HCT116 (cell line): Measurements from ENCODE around the gene RFX2. TPM values are rescaled to one million over a fixed set of nuclear protein-coding genes. Genes with fewer than 3 reads are reported as not detected.

ENCODE experiments used
- ATAC-seq: fragments of 200-7000 bp; cut with Tn5 transposase; 2 replicates; pipeline ENCODE4 v1.9.1; 2020; ENCODE audit warnings: mild to moderate bottlenecking, moderate library complexity
- BruUV-seq: library from RNA; stranded (reverse); fragments of 400-500 nt; replicated peaks from 2 replicates; lab custom pipeline; 2021; lab: Mats Ljungman, UMichigan
- CTCF ChIA-PET: fragments of 300-600 bp; sonication (Branson Sonifier 250); formaldehyde crosslinking; loops from one replicate; lab custom pipeline; 2021; ENCODE audit warnings: antibody characterized with exemption; lab: Charles Lee
- POLR2A ChIA-PET: fragments of 300-600, 350-600 bp; sonication (Branson Sonifier 250); formaldehyde crosslinking; loops from one replicate; lab custom pipeline; 2021; ENCODE audit warnings: antibody characterized with exemption; lab: Charles Lee
- RAD21 ChIA-PET, 2 experiments: fragments of 300-600 bp; sonication (Branson Sonifier 250); formaldehyde crosslinking; loops; one replicate each; lab custom pipeline; 2023; ENCODE audit warnings: low total read pairs in 2 of 2; ENCODE audit not compliant: uncharacterized antibody in 2 of 2, unreplicated experiment in 2 of 2, low non-redundant PET in 1 of 2; lab: Charles Lee
- DNase-seq: peaks from one replicate; pipeline ENCODE4 v3.0.0-alpha.2; 2010; ENCODE audit warnings: low read depth, low spot score
- H2AFZ ChIP-seq: fragments of 200-600 bp; shearing (Covaris generic), sonication (generic); 2 replicates; pipeline ENCODE4 v1.6.1; 2017; ENCODE audit warnings: low read depth, mixed run types, mixed read lengths, antibody characterized with exemption, low read length; ENCODE audit not compliant: poor library complexity, severe bottlenecking
- H3K27ac ChIP-seq: 2 replicates; pipeline ENCODE4 v1.5.1; 2012; ENCODE audit warnings: low read depth, low read length
- H3K27me3 ChIP-seq: fragments of 200-600 bp; sonication (generic); 2 replicates; pipeline ENCODE4 v1.6.1; 2016; ENCODE audit warnings: mixed run types, low read length, mixed read lengths; ENCODE audit not compliant: insufficient read depth
- H3K36me3 ChIP-seq, 2 experiments: fragments of 200-500 bp in 1 of 2; fragments of 200-600 bp in 1 of 2; sonication (Bioruptor generic) in 1 of 2; sonication (generic) in 1 of 2; 2 replicates each; pipeline versions ENCODE4 v1.5.1 to v1.6.1; 2014 to 2016; ENCODE audit warnings: low read length in 2 of 2, inconsistent platforms in 1 of 2, mixed read lengths in 1 of 2, mixed run types in 1 of 2; ENCODE audit not compliant: insufficient read depth in 2 of 2, control insufficient read depth in 1 of 2
- H3K4me1 ChIP-seq, 2 experiments: fragments of 200-600 bp in 1 of 2; sonication (generic) in 1 of 2; 2 replicates each; pipeline versions ENCODE4 v1.5.1 to v1.6.1; 2012 to 2017; ENCODE audit warnings: low read length in 2 of 2, inconsistent platforms in 1 of 2, mild to moderate bottlenecking in 1 of 2, mixed read lengths in 1 of 2, mixed run types in 1 of 2, moderate library complexity in 1 of 2; ENCODE audit not compliant: insufficient read depth in 2 of 2, control insufficient read depth in 1 of 2
- H3K4me2 ChIP-seq: fragments of 200-600 bp; sonication (generic); 2 replicates; pipeline ENCODE4 v1.6.1; 2017; ENCODE audit warnings: mixed run types, low read length, mixed read lengths
- H3K4me3 ChIP-seq, 2 experiments: fragments of 200-600 bp in 1 of 2; sonication (generic) in 1 of 2; replicated peaks in 1 of 2; 2 replicates each; pipeline ENCODE4 v1.5.1; 2011 to 2016; ENCODE audit warnings: low read length in 2 of 2, control low read depth in 1 of 2, low read depth in 1 of 2, mild to moderate bottlenecking in 1 of 2, mixed read lengths in 1 of 2, mixed run types in 1 of 2
- H3K79me2 ChIP-seq: fragments of 200-600 bp; sonication (generic); 2 replicates; pipeline ENCODE4 v1.6.1; 2017; ENCODE audit warnings: mild to moderate bottlenecking, mixed run types, low read length, moderate library complexity, mixed read lengths; ENCODE audit not compliant: insufficient read depth
- H3K9ac ChIP-seq: fragments of 200-600 bp; sonication (generic); 2 replicates; pipeline ENCODE4 v1.6.1; 2016; ENCODE audit warnings: low read length, mixed read lengths
- H3K9me2 ChIP-seq: fragments of 200-600 bp; sonication (generic), shearing (Covaris generic); 2 replicates; pipeline ENCODE4 v1.6.1; 2017; ENCODE audit warnings: mixed run types, mild to moderate bottlenecking, moderate library complexity; ENCODE audit not compliant: insufficient read depth
- H3K9me3 ChIP-seq, 2 experiments: fragments of 200-500 bp in 1 of 2; fragments of 200-600 bp in 1 of 2; sonication (Bioruptor generic) in 1 of 2; sonication (generic) in 1 of 2; 2 replicates each; pipeline ENCODE4 v1.6.1; 2014 to 2017; ENCODE audit warnings: low read length in 2 of 2, mixed read lengths in 2 of 2, inconsistent platforms in 1 of 2, low read depth in 1 of 2, mild to moderate bottlenecking in 1 of 2, mixed run types in 1 of 2, moderate library complexity in 1 of 2; ENCODE audit not compliant: control insufficient read depth in 1 of 2, insufficient read depth in 1 of 2
- H4K20me1 ChIP-seq: fragments of 200-600 bp; sonication (generic), shearing (Covaris generic); 2 replicates; pipeline ENCODE4 v1.6.1; 2017; ENCODE audit warnings: mixed run types, mild to moderate bottlenecking, moderate library complexity; ENCODE audit not compliant: insufficient read depth
- ATF3 ChIP-seq: IDR thresholded peaks from 2 replicates; pipeline ENCODE4 v1.6.1; 2012
- CBX3 ChIP-seq: IDR thresholded peaks from 2 replicates; pipeline ENCODE4 v1.6.1; 2012; ENCODE audit warnings: low read depth
- CEBPB ChIP-seq: IDR thresholded peaks from 2 replicates; pipeline ENCODE4 v1.6.1; 2012; ENCODE audit warnings: low read depth
- CTCF ChIP-seq, 3 experiments: fragments of 200-600 bp in 1 of 3; sonication (generic) in 1 of 3; IDR thresholded peaks in 2 of 3; conservative IDR thresholded peaks in 1 of 3; 2 replicates each; pipeline ENCODE4 v1.5.1; 2012 to 2017; ENCODE audit warnings: low read depth in 2 of 3, low read length in 2 of 3, antibody characterized with exemption in 1 of 3, borderline replicate concordance in 1 of 3, control low read depth in 1 of 3, mild to moderate bottlenecking in 1 of 3, mixed read lengths in 1 of 3, mixed run types in 1 of 3, moderate library complexity in 1 of 3; ENCODE audit not compliant: insufficient read depth in 1 of 3
- EGR1 ChIP-seq: IDR thresholded peaks from 2 replicates; pipeline ENCODE4 v1.6.1; 2012; ENCODE audit warnings: low read depth
- ELF1 ChIP-seq: IDR thresholded peaks from 2 replicates; pipeline ENCODE4 v1.6.1; 2012; ENCODE audit warnings: low read depth, borderline replicate concordance
- EZH2 ChIP-seq: fragments of 200-600 bp; sonication (generic); IDR thresholded peaks from 2 replicates; pipeline ENCODE4 v1.6.1; 2017; ENCODE audit warnings: antibody characterized with exemption, mixed run types
- EZH2phosphoT487 ChIP-seq: fragments of 200-600 bp; IDR thresholded peaks from 2 replicates; pipeline ENCODE4 v1.6.1; 2018; ENCODE audit warnings: antibody characterized with exemption, borderline replicate concordance
- FOSL1 ChIP-seq: IDR thresholded peaks from 2 replicates; pipeline ENCODE4 v1.6.1; 2012; ENCODE audit warnings: low read depth
- JUND ChIP-seq: IDR thresholded peaks from 2 replicates; pipeline ENCODE4 v1.6.1; 2012
- POLR2A ChIP-seq: IDR thresholded peaks from 2 replicates; pipeline ENCODE4 v1.7.0; 2011; ENCODE audit warnings: borderline replicate concordance; ENCODE audit not compliant: insufficient read depth, insufficient read length; ENCODE audit errors: extremely low read depth
- POLR2AphosphoS5 ChIP-seq: IDR thresholded peaks from 2 replicates; pipeline ENCODE4 v1.6.1; 2011; ENCODE audit warnings: mild to moderate bottlenecking, low read depth, low read length, moderate library complexity
- RAD21 ChIP-seq: IDR thresholded peaks from 2 replicates; pipeline ENCODE4 v1.6.1; 2012; ENCODE audit warnings: low read depth, mild to moderate bottlenecking
- REST ChIP-seq: IDR thresholded peaks from 2 replicates; pipeline ENCODE4 v1.6.1; 2012; ENCODE audit warnings: low read depth
- SIN3A ChIP-seq: IDR thresholded peaks from 2 replicates; pipeline ENCODE4 v1.6.1; 2012; ENCODE audit warnings: low read depth
- SP1 ChIP-seq: IDR thresholded peaks from 2 replicates; pipeline ENCODE4 v1.6.1; 2012; ENCODE audit warnings: low read depth
- TCF7L2 ChIP-seq: IDR thresholded peaks from 2 replicates; pipeline ENCODE4 v1.7.0; 2011; ENCODE audit warnings: borderline replicate concordance, inconsistent platforms; ENCODE audit not compliant: insufficient read depth, insufficient read length; ENCODE audit errors: extremely low read depth
- ZFX ChIP-seq: fragments of 450-650 bp; IDR thresholded peaks from 2 replicates; pipeline ENCODE4 v1.6.1; 2017
- ZNF274 ChIP-seq: fragments of 200-500 bp; sonication (Bioruptor generic); IDR thresholded peaks from 2 replicates; pipeline ENCODE4 v1.6.1; 2014; ENCODE audit warnings: mild to moderate bottlenecking, low read depth, low read length, inconsistent platforms
- intact Hi-C: fragments of 100-400 bp; cut with micrococcal nuclease; formaldehyde crosslinking; loops from 2 replicates; pipeline ENCODE4 v1.10.0; 2022
- total RNA-seq: library from RNA; stranded (reverse); gene quantifications from one replicate; pipeline ENCODE4 v1.2.1, GENCODE V29; 2021; ENCODE audit not compliant: unreplicated experiment
- TF ChIP-seq, protein P1 (sequence below): IDR thresholded peaks from 2 replicates; pipeline ENCODE4 v1.6.1; 2012

RFX2 gene
- total RNA-seq, 1 experiment from 2014 or later: 13.7 TPM

GRCh38 chr19:5996102-5996501, 114.2 kb downstream of the RFX2 start:
- Histone ChIP-seq H3K36me3 (no peaks in the 10 kb centered on the region), H4K20me1 (no peaks in the 10 kb centered on the region), H3K9me3 (no peaks in the 10 kb centered on the region), H3K79me2 (no peaks in the 10 kb centered on the region), H3K9ac (no peak overlapping the region), H3K4me3 (no peak overlapping the region), H3K4me2 (no peak overlapping the region), H2AFZ (no peak overlapping the region), H3K27ac (no peak overlapping the region), H3K27me3 (no peaks in the 10 kb centered on the region), H3K4me1 (no peaks in the 10 kb centered on the region), H3K9me2 (no peaks in the 10 kb centered on the region)
- RAD21 ChIA-PET: no interaction called here
- intact Hi-C loops: no loop called here
- BruUV-seq: no TSS peak
- no peak for DNase-seq
- CTCF ChIA-PET: no interaction called here
- POLR2A ChIA-PET: no interaction called here
- ATAC-seq: no peak
- TF ChIP-seq EZH2: no peak
- no peak for TF ChIP-seq CTCF (IDR thresholded peaks at IDR 0.05 in 2 of 3, conservative IDR thresholded peaks at IDR 0.05 in 1 of 3; ENCODE audit: borderline replicate concordance in 1 of 3, insufficient read depth in 1 of 3, low read depth in 2 of 3, low read length in 2 of 3)
- TF ChIP-seq RAD21: no peak
- TF ChIP-seq, protein P1, sequence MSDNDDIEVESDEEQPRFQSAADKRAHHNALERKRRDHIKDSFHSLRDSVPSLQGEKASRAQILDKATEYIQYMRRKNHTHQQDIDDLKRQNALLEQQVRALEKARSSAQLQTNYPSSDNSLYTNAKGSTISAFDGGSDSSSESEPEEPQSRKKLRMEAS: no peak
- no peak for TF ChIP-seq TCF7L2
- TF ChIP-seq REST: no peak
- TF ChIP-seq POLR2AphosphoS5: no peak
- TF ChIP-seq JUND: no peak
- TF ChIP-seq EZH2phosphoT487: no peak
- TF ChIP-seq SP1: no peak
- TF ChIP-seq ZFX: no peak
- TF ChIP-seq CEBPB: no peak
- no peak for TF ChIP-seq FOSL1
- no peak for TF ChIP-seq CBX3
- no peak for TF ChIP-seq POLR2A
- TF ChIP-seq SIN3A: no peak
- TF ChIP-seq ZNF274: no peak
- no peak for TF ChIP-seq EGR1
- TF ChIP-seq ATF3: no peak
- no peak for TF ChIP-seq ELF1
